IPS-15b (cell line): Measurements from ENCODE around the gene MIA2.
"Not testable (repeated sequence)": the region's sequence is repeated elsewhere in the genome, so short reads cannot be mapped to it uniquely, and the experiment has no call there.

ENCODE experiments used
- H3K27me3 ChIP-seq: one replicate; pipeline ENCODE4 v1.6.1; 2013; ENCODE audit warnings: low read length; ENCODE audit not compliant: control insufficient read depth, insufficient read depth
- H3K36me3 ChIP-seq: one replicate; pipeline ENCODE4 v1.6.1; 2013; ENCODE audit warnings: low read length; ENCODE audit not compliant: control insufficient read depth, insufficient read depth
- H3K4me1 ChIP-seq: one replicate; pipeline ENCODE4 v1.6.1; 2013; ENCODE audit warnings: mild to moderate bottlenecking, low read length; ENCODE audit not compliant: control insufficient read depth, insufficient read depth
- H3K4me3 ChIP-seq: one replicate; pipeline ENCODE4 v1.5.1; 2013; ENCODE audit warnings: low read depth, low read length
- H3K9ac ChIP-seq: one replicate; pipeline ENCODE4 v1.6.1; 2013; ENCODE audit warnings: low read depth, mild to moderate bottlenecking, low read length
- H3K9me3 ChIP-seq: one replicate; pipeline ENCODE4 v1.6.1; 2013; ENCODE audit warnings: mild to moderate bottlenecking, low read length; ENCODE audit not compliant: control insufficient read depth, insufficient read depth

Gene MIA2

GRCh38 chr14:39319381-39319780, 85.7 kb downstream of the MIA2 start:
- H3K36me3 ChIP-seq = no peaks in the 10 kb centered on the region
- H3K4me1 ChIP-seq = no peaks in the 10 kb centered on the region
- no peak overlapping the region for H3K9ac ChIP-seq
- H3K4me3 ChIP-seq = no peak overlapping the region
- no peaks in the 10 kb centered on the region for H3K27me3 ChIP-seq
- no peaks in the 10 kb centered on the region for H3K9me3 ChIP-seq

- no peak overlapping the region for H3K4me3 ChIP-seq
- H3K27me3 ChIP-seq = no peaks in the 10 kb centered on the region
- no peak overlapping the region for H3K9ac ChIP-seq
- no peaks in the 10 kb centered on the region for H3K9me3 ChIP-seq
- H3K36me3 ChIP-seq = no peaks in the 10 kb centered on the region
- no peaks in the 10 kb centered on the region for H3K4me1 ChIP-seq
Measured at GRCh38 chr14:39320318-39320717, 86.6 kb downstream of the MIA2 start.

- Histone ChIP-seq H3K36me3 (no peaks in the 10 kb centered on the region), H3K9me3 (no peaks in the 10 kb centered on the region)
Measured at GRCh38 chr14:39322807-39323206, 89.1 kb downstream of the MIA2 start.

GRCh38 chr14:39324097-39324496, 90.4 kb downstream of the MIA2 start:
- Histone ChIP-seq H3K4me1 (no peaks in the 10 kb centered on the region), H3K4me3 (no peak overlapping the region), H3K36me3 (no peaks in the 10 kb centered on the region)

More at GRCh38 chr14:39322807-39323206, 89.1 kb downstream of the MIA2 start:
- Histone ChIP-seq H3K9ac (no peak overlapping the region), H3K27me3 (no peaks in the 10 kb centered on the region), H3K4me1 (no peaks in the 10 kb centered on the region), H3K4me3 (no peak overlapping the region)

GRCh38 chr14:39339003-39339402, 105.3 kb downstream of the MIA2 start:
- H3K4me3 ChIP-seq = no peak overlapping the region
- H3K9ac ChIP-seq = no peak overlapping the region
- no peaks in the 10 kb centered on the region for H3K36me3 ChIP-seq
- H3K9me3 ChIP-seq = no peaks in the 10 kb centered on the region
- H3K4me1 ChIP-seq = peaks cover 3% of the 10 kb centered on the region
- H3K27me3 ChIP-seq = peaks cover 15% of the 10 kb centered on the region

More at GRCh38 chr14:39324097-39324496, 90.4 kb downstream of the MIA2 start:
- Histone ChIP-seq H3K27me3 (no peaks in the 10 kb centered on the region), H3K9ac (no peak overlapping the region), H3K9me3 (no peaks in the 10 kb centered on the region)

- not testable (repeated sequence) for H3K4me1 ChIP-seq, H3K36me3 ChIP-seq, H3K4me3 ChIP-seq, H3K9ac ChIP-seq, H3K9me3 ChIP-seq
- peaks cover 15% of the 10 kb centered on the region for H3K27me3 ChIP-seq
Measured at GRCh38 chr14:39341126-39341525, 107.4 kb downstream of the MIA2 start.

- Histone ChIP-seq H3K4me1 (peaks cover 3% of the 10 kb centered on the region), H3K9me3 (no peaks in the 10 kb centered on the region), H3K9ac (no peak overlapping the region), H3K4me3 (no peak overlapping the region), H3K27me3 (peaks cover 15% of the 10 kb centered on the region), H3K36me3 (no peaks in the 10 kb centered on the region)
Measured at GRCh38 chr14:39342768-39343167, 109.1 kb downstream of the MIA2 start.

GRCh38 chr14:39343614-39344013, 109.9 kb downstream of the MIA2 start:
- no peaks in the 10 kb centered on the region for H3K9me3 ChIP-seq
- peaks cover 3% of the 10 kb centered on the region for H3K4me1 ChIP-seq
- H3K36me3 ChIP-seq = no peaks in the 10 kb centered on the region
- H3K9ac ChIP-seq = no peak overlapping the region
- peaks cover 11% of the 10 kb centered on the region for H3K27me3 ChIP-seq
- no peak overlapping the region for H3K4me3 ChIP-seq

GRCh38 chr14:39350866-39351265, 117.2 kb downstream of the MIA2 start:
- Histone ChIP-seq H3K4me3 (no peak overlapping the region), H3K9ac (no peak overlapping the region), H3K36me3 (no peaks in the 10 kb centered on the region), H3K27me3 (no peaks in the 10 kb centered on the region), H3K4me1 (no peaks in the 10 kb centered on the region), H3K9me3 (no peaks in the 10 kb centered on the region)

GRCh38 chr14:39351708-39352107, 118.0 kb downstream of the MIA2 start:
- no peaks in the 10 kb centered on the region for H3K36me3 ChIP-seq
- H3K9ac ChIP-seq = no peak overlapping the region
- no peaks in the 10 kb centered on the region for H3K4me1 ChIP-seq
- H3K4me3 ChIP-seq = no peak overlapping the region
- H3K27me3 ChIP-seq = no peaks in the 10 kb centered on the region
- H3K9me3 ChIP-seq = no peaks in the 10 kb centered on the region

- H3K9ac ChIP-seq, H3K9me3 ChIP-seq, H3K27me3 ChIP-seq, H3K4me3 ChIP-seq, H3K4me1 ChIP-seq, H3K36me3 ChIP-seq: not testable (repeated sequence)
Measured at GRCh38 chr14:39359069-39359468, 125.4 kb downstream of the MIA2 start.

GRCh38 chr14:39360316-39360715, 126.6 kb downstream of the MIA2 start:
- Histone ChIP-seq H3K9me3 (peaks cover 4% of the 10 kb centered on the region), H3K27me3 (no peaks in the 10 kb centered on the region), H3K4me3 (no peak overlapping the region), H3K4me1 (no peaks in the 10 kb centered on the region), H3K9ac (no peak overlapping the region), H3K36me3 (no peaks in the 10 kb centered on the region)

GRCh38 chr14:39361556-39361955, 127.8 kb downstream of the MIA2 start:
- not testable (repeated sequence) for H3K27me3 ChIP-seq, H3K4me3 ChIP-seq, H3K36me3 ChIP-seq, H3K9ac ChIP-seq, H3K9me3 ChIP-seq, H3K4me1 ChIP-seq
